ENCODE results near the gene MCM7. TPM values are rescaled to one million over a fixed set of nuclear protein-coding genes. Genes with fewer than 3 reads are reported as not detected.

The MCM7 gene
- total and polyA plus RNA-seq, 2 of the 13 experiments (the other 11 are each of a cell fraction or from before 2014, with no cell fraction given), result 84.5 to 214 TPM

DNA sequence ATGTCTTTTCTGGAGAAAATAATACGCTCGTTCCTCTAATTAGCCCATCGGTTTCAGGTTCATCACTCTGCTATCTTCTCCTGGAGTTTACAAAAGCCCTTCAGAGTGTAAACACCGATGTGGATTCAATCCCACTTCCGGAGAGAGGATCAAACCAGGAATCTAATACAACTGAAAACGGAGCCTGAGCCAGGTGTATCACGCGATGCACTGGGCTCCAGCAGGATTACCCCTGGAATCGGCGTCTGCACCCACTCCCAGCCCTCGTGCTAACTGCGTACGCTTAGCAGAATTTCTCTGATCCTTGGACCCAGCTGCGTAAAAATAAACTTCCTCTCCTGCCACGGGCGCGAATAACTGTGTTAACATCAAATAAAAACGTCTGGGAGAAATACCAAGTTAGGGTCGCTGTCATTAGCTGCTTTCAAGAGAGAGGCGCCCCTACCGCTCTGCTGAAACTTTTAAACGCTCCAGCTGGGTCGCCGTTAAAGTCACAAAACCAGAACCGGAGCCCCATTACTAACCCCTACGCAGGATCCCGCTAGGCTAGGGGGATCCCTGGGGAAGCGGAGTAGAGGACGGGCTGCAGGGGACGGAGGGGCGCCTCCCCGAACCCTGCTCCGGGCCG, 20.2 kb downstream of the MCM7 start (continued):
- no peak for TF ChIP-seq HNF4G (IDR thresholded peaks at IDR 0.05; ENCODE audit: borderline replicate concordance, low read depth, low read length)
- TF ChIP-seq HNF4G (CRISPR knock-in tag; IDR thresholded peaks at IDR 0.05; ENCODE audit: borderline replicate concordance, low read depth), result no peak
- TF ChIP-seq KMT2A (CRISPR knock-in tag; IDR thresholded peaks at IDR 0.05), result no peak
- TF ChIP-seq HNF4A (CRISPR knock-in tag; IDR thresholded peaks at IDR 0.05), result peak; percentile 25; the same call in 1 of the 2 replicates
- TF ChIP-seq POLR2AphosphoS5 (IDR thresholded peaks at IDR 0.05; ENCODE audit: low read depth, low read length), result no peak
- peak; percentile 77; the same call in 1 of the 2 replicates for TF ChIP-seq ETV5 (CRISPR knock-in tag; IDR thresholded peaks at IDR 0.05; ENCODE audit: borderline replicate concordance)
- TF ChIP-seq, protein P1, sequence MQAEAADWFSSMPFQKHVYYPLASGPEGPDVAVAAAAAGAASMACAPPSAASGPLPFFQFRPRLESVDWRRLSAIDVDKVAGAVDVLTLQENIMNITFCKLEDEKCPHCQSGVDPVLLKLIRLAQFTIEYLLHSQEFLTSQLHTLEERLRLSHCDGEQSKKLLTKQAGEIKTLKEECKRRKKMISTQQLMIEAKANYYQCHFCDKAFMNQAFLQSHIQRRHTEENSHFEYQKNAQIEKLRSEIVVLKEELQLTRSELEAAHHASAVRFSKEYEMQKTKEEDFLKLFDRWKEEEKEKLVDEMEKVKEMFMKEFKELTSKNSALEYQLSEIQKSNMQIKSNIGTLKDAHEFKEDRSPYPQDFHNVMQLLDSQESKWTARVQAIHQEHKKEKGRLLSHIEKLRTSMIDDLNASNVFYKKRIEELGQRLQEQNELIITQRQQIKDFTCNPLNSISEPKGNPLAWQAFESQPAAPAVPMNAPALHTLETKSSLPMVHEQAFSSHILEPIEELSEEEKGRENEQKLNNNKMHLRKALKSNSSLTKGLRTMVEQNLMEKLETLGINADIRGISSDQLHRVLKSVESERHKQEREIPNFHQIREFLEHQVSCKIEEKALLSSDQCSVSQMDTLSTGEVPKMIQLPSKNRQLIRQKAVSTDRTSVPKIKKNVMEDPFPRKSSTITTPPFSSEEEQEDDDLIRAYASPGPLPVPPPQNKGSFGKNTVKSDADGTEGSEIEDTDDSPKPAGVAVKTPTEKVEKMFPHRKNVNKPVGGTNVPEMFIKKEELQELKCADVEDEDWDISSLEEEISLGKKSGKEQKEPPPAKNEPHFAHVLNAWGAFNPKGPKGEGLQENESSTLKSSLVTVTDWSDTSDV (CRISPR knock-in tag; IDR thresholded peaks at IDR 0.05), result no peak
- no peak for TF ChIP-seq ZNF563 (CRISPR knock-in tag; IDR thresholded peaks at IDR 0.05)
- TF ChIP-seq, protein P2, sequence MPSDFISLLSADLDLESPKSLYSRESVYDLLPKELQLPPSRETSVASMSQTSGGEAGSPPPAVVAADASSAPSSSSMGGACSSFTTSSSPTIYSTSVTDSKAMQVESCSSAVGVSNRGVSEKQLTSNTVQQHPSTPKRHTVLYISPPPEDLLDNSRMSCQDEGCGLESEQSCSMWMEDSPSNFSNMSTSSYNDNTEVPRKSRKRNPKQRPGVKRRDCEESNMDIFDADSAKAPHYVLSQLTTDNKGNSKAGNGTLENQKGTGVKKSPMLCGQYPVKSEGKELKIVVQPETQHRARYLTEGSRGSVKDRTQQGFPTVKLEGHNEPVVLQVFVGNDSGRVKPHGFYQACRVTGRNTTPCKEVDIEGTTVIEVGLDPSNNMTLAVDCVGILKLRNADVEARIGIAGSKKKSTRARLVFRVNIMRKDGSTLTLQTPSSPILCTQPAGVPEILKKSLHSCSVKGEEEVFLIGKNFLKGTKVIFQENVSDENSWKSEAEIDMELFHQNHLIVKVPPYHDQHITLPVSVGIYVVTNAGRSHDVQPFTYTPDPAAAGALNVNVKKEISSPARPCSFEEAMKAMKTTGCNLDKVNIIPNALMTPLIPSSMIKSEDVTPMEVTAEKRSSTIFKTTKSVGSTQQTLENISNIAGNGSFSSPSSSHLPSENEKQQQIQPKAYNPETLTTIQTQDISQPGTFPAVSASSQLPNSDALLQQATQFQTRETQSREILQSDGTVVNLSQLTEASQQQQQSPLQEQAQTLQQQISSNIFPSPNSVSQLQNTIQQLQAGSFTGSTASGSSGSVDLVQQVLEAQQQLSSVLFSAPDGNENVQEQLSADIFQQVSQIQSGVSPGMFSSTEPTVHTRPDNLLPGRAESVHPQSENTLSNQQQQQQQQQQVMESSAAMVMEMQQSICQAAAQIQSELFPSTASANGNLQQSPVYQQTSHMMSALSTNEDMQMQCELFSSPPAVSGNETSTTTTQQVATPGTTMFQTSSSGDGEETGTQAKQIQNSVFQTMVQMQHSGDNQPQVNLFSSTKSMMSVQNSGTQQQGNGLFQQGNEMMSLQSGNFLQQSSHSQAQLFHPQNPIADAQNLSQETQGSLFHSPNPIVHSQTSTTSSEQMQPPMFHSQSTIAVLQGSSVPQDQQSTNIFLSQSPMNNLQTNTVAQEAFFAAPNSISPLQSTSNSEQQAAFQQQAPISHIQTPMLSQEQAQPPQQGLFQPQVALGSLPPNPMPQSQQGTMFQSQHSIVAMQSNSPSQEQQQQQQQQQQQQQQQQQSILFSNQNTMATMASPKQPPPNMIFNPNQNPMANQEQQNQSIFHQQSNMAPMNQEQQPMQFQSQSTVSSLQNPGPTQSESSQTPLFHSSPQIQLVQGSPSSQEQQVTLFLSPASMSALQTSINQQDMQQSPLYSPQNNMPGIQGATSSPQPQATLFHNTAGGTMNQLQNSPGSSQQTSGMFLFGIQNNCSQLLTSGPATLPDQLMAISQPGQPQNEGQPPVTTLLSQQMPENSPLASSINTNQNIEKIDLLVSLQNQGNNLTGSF (CRISPR knock-in tag; IDR thresholded peaks at IDR 0.05), result no peak
- 0 out of 2 replicates have a peak, but pooled peaks have one; percentile 60 for TF ChIP-seq MTF1 (CRISPR knock-in tag; IDR thresholded peaks at IDR 0.05)
- TF ChIP-seq, protein P3, sequence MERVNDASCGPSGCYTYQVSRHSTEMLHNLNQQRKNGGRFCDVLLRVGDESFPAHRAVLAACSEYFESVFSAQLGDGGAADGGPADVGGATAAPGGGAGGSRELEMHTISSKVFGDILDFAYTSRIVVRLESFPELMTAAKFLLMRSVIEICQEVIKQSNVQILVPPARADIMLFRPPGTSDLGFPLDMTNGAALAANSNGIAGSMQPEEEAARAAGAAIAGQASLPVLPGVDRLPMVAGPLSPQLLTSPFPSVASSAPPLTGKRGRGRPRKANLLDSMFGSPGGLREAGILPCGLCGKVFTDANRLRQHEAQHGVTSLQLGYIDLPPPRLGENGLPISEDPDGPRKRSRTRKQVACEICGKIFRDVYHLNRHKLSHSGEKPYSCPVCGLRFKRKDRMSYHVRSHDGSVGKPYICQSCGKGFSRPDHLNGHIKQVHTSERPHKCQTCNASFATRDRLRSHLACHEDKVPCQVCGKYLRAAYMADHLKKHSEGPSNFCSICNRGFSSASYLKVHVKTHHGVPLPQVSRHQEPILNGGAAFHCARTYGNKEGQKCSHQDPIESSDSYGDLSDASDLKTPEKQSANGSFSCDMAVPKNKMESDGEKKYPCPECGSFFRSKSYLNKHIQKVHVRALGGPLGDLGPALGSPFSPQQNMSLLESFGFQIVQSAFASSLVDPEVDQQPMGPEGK (CRISPR knock-in tag; IDR thresholded peaks at IDR 0.05), result no peak
- TF ChIP-seq ATM (IDR thresholded peaks at IDR 0.05; ENCODE audit: borderline replicate concordance), result no peak
- no peak for TF ChIP-seq IRF2 (CRISPR knock-in tag; IDR thresholded peaks at IDR 0.05)
- TF ChIP-seq HHEX (CRISPR knock-in tag; IDR thresholded peaks at IDR 0.05), result no peak
- TF ChIP-seq, protein P4, sequence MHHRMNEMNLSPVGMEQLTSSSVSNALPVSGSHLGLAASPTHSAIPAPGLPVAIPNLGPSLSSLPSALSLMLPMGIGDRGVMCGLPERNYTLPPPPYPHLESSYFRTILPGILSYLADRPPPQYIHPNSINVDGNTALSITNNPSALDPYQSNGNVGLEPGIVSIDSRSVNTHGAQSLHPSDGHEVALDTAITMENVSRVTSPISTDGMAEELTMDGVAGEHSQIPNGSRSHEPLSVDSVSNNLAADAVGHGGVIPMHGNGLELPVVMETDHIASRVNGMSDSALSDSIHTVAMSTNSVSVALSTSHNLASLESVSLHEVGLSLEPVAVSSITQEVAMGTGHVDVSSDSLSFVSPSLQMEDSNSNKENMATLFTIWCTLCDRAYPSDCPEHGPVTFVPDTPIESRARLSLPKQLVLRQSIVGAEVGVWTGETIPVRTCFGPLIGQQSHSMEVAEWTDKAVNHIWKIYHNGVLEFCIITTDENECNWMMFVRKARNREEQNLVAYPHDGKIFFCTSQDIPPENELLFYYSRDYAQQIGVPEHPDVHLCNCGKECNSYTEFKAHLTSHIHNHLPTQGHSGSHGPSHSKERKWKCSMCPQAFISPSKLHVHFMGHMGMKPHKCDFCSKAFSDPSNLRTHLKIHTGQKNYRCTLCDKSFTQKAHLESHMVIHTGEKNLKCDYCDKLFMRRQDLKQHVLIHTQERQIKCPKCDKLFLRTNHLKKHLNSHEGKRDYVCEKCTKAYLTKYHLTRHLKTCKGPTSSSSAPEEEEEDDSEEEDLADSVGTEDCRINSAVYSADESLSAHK (CRISPR knock-in tag; IDR thresholded peaks at IDR 0.05; ENCODE audit: borderline replicate concordance), result no peak
- no peak for TF ChIP-seq TBL1XR1 (IDR thresholded peaks at IDR 0.05; ENCODE audit: borderline replicate concordance, low read length, partially characterized antibody)
- no peak for TF ChIP-seq ZNF672 (CRISPR knock-in tag; IDR thresholded peaks at IDR 0.05)
- TF ChIP-seq ZNF121 (CRISPR knock-in tag; IDR thresholded peaks at IDR 0.05), result no peak

All from HepG2 (cell line).